DMS79 (cell line): ENCODE results near the gene ARL10.
"Not testable (repeated sequence)": the region's sequence is repeated elsewhere in the genome, so short reads cannot be mapped to it uniquely, and the experiment has no call there.

Experiments used
- DNase-seq: peaks from one replicate; lab custom pipeline; 2025; lab: John Stamatoyannopoulos, UW

The ARL10 gene

DNA sequence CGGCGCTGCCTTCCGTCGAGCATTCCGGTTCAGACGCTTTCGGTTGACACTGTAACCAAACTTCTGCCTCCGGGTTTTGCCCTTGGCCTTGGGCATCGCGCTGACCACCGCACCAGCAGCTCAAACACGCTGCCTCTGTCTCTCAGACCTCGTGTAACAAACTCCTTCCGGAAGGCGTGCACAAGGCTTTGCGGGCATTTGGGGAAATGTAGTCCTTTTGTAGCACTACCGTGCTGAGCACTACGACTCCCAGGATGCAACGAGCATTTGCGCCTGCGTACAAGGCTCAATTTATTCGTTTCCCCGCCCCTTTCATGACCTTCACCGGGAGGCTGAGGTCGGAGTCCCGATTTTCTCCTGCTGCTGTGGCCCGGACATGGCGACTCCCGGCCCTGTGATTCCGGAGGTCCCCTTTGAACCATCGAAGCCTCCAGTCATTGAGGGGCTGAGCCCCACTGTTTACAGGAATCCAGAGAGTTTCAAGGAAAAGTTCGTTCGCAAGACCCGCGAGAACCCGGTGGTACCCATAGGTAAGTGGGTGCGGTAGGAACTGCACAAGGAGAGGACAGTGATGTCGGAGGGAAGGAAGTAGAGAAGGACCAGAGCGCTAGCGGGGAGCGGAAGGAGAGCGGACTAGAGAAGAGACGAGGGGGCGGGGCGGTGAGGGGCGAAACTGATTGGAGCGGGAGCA lies 23.3 kb downstream of the ARL10 start, which contains the start of the genes HIGD2A and NOP16:
TSS of gene HIGD2A (plus strand) at position 308 of the 691 bp plus-strand sequence. CDS start at position 377, 69 bp downstream.
TSS of gene NOP16 (minus strand) at position 155 of the 691 bp plus-strand sequence. CDS start at position 96, 59 bp downstream.
- DNase-seq, result peak; percentile 84

DNA sequence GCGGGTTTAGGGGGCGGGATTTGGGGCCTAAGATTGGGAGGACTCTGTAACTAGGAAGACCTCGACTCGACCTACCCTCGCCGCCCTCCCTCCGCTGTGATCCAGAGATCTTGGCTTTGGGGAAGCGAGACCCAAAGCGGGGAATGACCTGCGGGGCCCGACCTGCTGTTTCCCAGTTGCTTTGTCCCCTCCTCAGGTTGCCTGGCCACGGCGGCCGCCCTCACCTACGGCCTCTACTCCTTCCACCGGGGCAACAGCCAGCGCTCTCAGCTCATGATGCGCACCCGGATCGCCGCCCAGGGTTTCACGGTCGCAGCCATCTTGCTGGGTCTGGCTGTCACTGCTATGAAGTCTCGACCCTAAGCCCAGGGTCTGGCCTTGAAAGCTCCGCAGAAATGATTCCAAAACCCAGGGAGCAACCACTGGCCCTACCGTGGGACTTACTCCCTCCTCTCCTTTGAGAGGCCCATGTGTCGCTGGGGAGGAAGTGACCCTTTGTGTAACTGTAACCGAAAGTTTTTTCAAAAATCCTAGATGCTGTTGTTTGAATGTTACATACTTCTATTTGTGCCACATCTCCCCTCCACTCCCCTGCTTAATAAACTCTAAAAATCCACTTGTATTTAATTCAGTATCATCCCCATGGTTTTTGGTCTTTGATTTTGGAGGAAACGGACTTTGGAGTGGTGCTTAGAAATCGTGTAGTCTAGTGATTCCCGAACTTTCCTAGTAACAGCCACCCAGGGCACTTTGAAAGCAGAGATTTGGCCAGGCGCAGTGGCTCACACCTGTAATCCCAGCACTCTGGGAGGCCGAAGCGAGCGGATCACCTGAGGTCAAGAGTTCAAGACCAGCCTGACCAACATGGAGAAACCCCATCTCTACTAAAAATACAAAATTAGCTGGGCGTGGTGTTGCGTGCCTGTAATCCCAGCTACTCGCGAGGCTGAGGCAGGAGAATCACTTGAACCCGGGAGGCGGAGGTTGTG lies 24.1 kb downstream of the ARL10 start:
- no peak for DNase-seq

DNA sequence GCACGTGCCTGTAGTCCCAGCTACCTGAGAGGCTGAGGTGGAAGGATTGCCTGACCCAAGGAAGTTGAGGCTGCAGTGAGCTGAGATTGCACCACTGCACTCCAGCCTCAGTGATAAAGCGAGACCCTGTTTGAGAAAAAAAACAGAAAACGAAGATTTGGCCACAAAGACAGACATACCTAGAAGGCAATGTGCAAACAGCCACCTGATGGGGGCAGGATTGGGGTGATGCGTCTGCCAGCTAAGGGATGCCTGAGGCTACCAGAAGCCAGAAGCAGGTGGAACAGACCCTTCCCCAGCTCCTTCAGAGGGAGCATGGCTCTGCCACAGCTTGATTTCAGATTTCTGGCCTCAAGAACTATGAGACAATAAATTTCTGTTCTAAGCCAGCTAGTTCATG lies 26.2 kb downstream of the ARL10 start:
- no peak for DNase-seq

DNA sequence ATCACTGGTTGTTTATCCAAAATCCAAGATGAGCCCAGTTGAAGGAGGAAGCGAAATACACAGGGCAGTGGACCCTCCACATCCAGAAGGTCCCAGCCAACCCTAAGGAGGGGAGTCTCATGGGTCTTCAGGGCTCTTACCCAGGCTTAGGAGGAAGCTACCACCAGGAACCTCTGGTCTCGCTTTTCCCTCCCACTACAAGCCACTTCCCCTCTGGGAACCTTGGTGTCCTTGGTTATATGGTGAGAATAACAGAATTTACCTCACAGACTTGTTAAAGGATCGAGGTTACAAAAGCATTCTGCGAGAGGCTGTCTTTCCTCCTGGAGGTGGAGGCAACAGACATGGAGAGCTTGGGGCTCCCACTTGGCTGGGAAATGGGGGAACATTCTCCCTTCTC lies 26.7 kb downstream of the ARL10 start:
- no peak for DNase-seq

DNA sequence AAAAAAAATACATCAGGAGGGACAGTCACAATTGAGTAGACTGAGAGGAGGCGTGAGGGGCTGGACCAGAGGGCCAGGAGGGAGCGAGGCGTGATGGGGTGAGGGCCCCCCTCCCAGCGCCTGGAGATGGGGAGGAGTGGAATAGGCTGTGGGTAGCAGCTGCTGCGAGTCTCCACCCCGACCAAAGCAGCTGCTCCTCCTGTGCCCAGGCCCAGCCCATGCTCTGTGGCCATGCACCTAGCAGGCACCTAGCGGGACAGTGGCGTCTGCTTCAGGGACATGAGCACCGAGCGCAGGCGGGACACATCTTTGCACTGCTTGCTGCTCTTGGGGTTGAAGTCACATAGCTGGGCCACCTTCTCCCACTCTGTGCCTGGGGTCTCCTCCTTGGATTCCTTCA lies 27.2 kb downstream of the ARL10 start:
- DNase-seq, result no peak

DNA sequence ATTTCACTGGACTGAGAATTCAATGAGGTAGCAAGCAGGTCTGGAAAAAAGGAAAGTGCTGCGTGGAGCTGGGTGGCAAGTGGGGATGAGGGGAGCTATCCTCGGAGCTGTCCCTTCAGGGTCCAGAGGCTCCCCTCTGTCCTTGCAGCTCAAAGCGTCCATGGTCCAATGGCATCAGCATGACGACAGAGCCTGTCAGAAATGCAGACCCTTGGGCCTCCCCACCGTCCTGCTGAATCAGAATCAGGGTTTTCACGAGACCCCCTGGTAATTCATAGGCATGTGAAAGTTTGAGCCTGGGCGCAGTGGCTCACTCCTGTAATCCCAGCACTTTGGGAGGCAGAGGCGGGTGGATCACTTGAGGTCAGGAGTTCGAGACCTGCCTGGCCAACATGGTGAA lies 28.8 kb downstream of the ARL10 start:
- no peak for DNase-seq

DNA sequence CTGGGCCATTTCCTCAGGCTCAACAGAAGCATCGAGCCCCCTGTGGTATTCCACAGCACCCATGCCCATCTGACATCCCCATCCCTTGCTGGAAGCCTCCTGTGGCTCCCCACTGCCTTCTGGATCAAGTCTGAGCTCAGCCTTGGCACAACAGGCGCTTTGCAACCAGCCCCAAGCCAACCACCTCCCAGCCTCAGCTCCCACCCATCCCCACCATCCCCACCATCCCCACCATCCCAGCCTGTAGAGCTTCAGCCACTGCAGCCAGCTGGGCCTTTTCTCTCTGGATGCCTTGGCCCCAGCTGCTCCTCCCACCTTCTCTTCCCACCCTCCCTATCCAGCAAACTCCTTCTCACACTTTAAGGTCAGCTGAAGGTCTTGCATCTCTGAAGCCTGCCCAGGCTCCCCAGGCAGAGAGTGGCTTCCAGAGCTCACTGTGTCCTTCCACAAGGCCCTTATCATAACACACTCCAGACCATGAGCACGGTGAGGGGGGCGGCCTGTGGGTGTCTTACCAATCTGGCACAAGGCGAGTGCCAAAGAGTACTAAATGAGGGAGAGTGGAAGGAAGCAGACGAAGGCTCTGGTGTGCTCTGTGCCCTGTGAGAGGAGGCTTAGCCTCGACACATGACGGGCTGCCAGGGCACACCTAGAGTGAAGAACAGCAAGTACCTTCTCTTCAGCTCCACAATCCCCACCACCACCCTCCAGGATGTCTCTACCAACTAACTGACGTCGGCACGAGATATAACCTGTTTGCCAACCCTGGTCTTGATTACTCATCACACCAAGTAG lies 29.8 kb downstream of the ARL10 start:
- no peak for DNase-seq

DNA sequence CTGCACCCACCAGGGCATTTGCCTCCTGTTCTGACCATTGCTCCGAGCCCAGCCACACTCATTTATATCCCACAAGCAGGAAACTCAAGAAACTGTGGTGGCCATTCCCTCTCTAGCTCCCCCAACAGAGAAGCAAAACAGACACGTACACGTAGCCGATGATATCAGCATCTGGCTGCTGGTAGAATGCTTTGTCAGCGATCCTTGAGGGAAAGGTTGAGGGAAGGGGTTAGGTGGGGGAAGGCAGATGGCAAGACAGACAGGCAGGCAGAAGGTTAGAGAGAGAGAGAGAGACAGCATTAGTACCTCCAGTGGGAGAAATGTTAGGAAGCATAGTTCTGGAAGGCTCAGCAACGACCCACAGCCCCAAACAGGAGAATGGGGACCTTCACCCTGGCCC lies 31.0 kb downstream of the ARL10 start:
- DNase-seq, result no peak

DNA sequence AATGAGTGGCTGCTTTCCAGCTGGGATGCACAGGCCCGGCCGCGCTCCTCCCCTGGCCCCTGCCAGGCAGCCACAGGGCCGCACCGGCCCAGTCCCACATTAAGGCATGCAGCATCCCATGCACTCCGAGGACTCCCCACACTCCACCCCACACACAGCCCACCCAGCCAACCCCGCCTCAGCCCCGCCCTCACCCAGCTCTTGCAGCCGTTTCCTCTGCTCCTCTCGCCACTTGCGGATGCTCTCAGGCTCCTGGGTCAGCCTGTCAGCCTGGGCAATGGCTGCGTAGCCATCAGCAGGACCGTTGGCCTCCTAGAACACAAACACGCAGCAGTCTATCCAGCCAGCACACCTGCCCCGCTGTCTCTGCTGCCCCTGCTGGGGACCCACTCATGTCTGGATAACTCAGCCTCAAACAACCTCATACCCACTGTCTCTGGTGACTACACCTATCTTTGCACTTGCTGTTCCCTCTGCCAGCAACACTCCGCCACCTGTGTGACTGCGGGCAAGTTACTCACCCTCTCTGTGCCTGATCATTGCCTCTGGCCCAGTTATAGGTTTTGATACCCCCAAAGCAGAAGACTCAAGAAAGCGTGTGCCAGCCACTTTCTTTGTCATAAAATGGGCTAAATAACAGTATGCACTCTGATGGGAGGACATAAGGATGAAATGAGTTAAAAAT lies 32.6 kb downstream of the ARL10 start:
- no peak for DNase-seq

DNA sequence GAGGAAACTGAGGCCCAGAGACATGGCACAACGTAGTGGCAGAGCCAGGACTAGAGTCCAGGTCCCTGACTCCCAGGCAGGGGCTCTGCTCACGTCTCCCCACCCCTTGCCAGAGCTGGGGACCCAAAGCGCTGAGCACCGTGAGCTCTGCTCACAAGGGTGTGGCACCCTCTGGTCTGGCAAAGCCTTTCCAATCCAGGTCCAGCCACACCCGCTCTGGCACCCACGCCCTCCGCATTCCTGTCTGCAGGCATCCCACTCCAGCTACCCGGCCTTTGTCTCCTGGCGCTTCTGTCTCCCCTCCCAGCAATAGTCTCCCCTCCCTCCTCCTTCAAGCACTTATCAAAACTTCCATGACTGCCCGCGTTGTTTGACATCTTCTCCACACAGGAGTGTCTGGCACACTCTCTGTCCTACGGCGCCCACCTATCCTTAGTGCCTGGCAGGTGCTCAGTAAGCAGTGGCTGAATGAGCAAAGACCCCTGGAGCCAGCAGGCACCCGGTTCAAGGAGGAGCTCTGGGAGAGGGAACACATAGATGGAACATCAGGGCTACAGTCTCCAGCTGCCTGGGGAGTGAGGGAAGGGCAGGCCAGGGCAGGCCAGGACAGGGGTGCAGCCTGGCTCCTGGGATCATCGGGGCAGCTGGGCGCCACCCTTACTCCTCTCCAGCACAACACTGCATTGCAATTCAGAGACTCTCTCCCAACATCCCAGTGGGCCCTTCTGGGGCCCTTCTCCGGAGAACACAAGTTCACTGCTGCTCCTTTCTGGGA lies 35.3 kb downstream of the ARL10 start:
- DNase-seq, result no peak

DNA sequence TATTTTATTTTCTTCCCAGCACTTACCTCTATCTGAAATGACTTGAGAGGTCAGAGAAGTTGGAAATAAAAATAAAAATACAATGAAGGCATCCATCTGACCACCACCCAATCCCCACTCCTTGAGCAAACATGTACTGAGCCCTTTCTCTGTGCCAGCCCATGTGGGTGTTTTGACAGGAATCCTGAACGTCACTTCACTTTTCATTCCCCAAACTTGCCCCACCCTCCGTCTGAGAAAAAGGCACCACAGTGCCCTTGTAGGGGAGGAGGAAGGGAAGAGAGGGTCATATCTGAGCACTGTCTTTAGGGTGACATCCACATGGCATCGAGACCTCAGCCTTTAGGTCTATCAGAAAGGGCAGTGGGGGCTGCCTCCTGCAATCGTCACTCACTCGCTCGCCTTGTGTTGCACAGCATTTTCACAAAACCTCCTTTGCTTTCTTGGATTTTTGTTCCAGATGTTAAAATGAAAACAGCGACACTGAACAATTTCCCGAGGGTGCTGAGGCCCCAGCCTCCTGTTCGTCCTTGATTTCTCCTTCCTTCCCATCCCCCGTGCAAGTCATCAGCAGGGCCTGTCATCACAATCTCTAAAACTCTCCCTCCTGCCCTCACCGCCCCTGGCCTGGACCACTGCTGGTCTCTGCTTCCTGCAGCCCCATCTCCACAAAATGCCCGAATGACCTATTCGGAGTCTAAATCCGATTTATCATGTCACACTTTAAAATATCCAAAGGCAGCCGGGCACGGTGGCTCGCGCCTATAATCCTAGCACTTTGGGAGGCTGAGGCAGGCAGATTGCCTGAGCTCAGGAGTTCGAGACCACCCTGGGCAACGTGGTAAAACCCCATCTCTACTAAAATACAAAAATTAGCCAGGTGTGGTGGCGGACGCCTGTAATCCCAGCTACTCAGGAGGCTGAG lies 36.3 kb downstream of the ARL10 start:
- DNase-seq, result no peak

DNA sequence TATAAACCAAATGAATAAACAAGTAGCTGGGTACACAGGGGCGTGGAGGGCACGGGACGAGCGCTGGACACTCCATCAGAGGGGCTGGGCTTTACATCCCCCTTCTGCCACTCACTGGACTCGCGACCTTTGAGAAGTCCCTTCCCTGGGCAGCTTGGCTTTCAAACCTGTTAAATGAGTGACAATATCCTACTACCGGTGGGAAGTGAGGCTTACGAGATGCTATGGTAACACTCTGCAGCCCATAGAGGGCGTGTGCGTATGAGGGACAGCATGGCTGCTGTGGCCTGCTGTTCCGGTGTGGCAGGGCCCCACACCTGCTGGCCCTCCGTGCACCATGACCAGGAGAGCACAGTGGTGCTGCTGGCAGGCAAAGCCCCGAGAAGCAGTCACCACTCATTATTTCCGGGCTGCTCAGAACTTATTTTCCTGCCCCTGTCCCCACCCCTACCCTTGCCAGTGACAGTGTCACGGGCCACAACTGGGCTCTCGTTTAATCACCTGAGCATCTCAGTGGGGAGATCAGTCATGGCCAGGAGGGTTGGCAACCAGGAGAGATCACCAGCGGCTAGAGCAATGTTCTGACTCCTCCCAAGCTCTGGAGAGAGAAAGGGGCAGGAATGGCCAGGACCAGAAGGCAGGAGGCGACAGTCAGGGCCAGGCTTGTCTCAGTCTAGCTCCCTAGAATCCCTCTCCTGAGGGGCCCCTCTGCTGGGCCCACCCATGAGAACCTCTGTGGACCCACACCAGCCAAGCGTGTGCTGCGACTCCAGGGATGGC lies 40.6 kb downstream of the ARL10 start:
- DNase-seq, result no peak

DNA sequence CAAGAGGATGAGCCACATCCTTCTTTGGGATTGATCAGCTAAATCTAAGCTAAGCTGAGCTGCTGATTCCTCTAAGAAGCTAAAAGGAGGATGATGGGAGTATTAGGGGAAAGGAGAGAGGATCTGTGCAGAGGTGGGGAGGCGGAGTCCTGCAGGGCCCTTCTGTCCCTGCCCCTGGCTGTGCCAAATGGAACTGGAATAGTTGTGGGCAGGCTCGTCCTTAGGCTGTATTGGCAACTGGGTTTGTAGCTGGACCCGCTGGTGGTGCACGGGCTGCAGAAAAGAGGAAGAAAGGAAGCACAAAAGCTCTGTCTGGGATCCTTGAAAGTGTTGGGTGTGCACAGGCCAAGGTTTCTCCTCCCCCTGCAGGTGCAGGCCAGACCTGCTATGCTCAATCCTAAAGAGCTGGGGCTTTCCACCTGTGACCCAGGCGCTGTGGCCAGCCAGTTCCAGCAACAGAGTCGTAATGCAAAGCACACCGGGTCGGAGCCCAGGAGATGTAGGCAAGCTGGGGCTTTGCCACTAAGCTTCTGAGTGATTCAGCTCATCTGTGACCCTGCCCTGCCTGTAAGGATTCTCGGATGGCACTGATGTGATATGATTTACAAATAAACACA lies 41.3 kb downstream of the ARL10 start:
- DNase-seq, result no peak

DNA sequence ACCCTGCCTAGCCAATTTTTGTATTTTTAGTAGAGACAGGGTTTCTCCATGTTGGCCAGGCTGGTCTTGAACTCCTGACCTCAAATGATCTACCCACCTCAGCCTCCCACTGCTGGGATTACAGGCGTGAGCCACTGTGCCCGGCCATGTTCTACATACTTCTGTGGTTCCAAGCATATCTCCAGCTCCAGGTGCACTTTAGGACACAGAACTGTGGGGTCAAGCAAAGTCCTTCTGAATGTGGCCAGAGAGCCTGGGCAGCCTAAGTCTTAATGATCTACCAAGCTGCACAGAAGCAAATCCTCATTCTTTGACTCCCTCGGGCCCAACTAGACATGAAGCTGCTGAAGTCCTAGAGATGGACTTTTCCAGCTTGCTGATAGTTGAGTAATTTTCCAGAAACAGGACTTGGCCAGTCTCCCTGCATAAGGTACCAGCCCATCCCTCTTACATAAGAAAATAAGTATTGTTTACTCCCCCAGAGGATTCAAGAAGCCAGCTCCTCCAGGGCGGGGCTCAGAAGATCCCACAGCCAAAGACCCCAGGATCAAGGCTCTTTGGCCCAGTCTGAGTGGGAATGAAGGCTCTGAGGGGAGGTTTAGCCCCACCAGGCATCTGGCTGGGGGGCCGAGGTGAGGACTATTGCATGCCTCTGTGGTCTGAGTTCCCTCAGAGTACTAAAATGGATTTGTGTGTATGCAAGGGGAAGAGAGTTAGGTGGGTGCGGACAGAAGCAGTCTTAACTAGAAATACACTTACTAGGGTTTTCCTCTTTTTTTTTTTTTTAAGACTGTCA lies 42.4 kb downstream of the ARL10 start:
- no peak for DNase-seq

DNA sequence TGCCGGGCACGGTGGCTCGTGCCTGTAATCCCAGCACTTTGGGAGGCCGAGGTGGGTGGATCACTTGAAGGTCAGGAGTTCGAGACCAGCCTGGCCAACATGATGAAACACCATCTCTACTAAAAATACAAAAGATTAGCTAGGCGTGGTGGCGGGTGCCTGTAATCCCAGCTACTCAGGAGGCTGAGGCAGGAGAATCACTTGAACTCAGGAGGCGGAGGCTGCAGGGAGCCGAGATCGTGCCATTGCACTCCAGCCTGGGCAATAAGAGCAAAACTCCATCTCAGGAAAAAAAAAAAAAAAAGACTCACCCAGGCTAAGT lies 42.9 kb downstream of the ARL10 start:
- not testable (repeated sequence) for DNase-seq

DNA sequence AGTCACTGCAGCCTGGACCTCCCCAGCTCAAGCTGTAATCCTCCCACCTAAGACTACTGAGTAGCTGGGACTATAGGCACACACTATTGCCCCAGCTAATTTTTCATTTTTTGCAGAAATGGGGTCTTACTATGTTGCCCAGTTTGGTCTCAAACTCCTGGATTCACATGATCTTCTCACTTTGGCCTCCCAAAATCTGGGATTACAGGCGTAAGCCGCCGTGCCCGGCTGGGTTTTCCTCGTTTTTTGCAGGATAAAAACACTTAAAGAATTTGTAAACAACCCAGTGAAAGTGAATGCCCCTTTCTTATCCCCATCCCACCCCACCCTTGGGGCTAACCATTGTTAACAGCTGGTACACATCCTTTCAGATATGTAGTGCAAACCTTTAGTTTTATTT lies 43.3 kb downstream of the ARL10 start:
- DNase-seq, result no peak

DNA sequence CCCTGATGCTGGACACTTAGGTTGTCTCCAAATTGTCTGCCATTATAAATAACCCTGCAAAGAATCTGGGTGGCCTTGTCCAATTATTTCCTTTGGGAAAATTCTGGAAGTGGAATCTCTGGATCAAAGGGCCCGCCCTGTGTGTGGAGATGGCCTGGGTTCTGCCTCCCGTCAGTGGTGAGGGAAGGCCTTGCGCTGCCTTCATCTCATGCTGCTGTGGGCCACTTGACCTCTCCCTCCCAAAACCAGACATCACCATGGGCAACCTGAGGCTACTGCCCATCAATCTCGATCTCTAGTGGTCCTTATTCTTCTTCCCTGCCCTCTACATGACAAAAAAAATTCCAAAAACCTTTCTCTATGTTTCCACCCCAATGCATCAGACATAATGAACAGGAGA lies 44.5 kb downstream of the ARL10 start:
- no peak for DNase-seq
